HepG2 (cell line): ENCODE measurements around the gene IL32. TPM values are rescaled to one million over a fixed set of nuclear protein-coding genes. Genes with fewer than 3 reads are reported as not detected.

Experiments
- CENPBD1 ChIP-seq: sonication (generic); formaldehyde crosslinking; IDR thresholded peaks from 2 replicates; pipeline ENCODE4 v1.8.0; 2022; ENCODE audit warnings: missing genetic modification reagents, low read depth, mild to moderate bottlenecking, borderline replicate concordance
- CSRNP1 ChIP-seq: sonication (generic); formaldehyde crosslinking; IDR thresholded peaks from 2 replicates; pipeline ENCODE4 v1.8.1; 2023; ENCODE audit warnings: mild to moderate bottlenecking, missing genetic modification reagents
- HNF4G ChIP-seq, 2 experiments: sonication (generic) in 1 of 2; formaldehyde crosslinking in 1 of 2; IDR thresholded peaks; 2 replicates each; pipeline versions ENCODE4 v1.4.0 to v1.6.1; 2011 to 2020; ENCODE audit warnings: borderline replicate concordance in 2 of 2, low read depth in 2 of 2, mild to moderate bottlenecking in 2 of 2, low read length in 1 of 2, missing genetic modification reagents in 1 of 2, moderate library complexity in 1 of 2
- KLF12 ChIP-seq: sonication (generic); formaldehyde crosslinking; IDR thresholded peaks from 2 replicates; pipeline ENCODE4 v1.4.0; 2020; ENCODE audit warnings: missing genetic modification reagents, borderline replicate concordance
- MZF1 ChIP-seq: sonication (generic); formaldehyde crosslinking; IDR thresholded peaks from 2 replicates; pipeline ENCODE4 v1.8.1; 2023; ENCODE audit warnings: mild to moderate bottlenecking, missing genetic modification reagents, borderline replicate concordance
- NR2F6 ChIP-seq, 2 experiments: IDR thresholded peaks; 2 replicates each; pipeline ENCODE4 v1.6.1; 2016; ENCODE audit warnings: antibody characterized with exemption in 1 of 2, mild to moderate bottlenecking in 1 of 2
- POLR2AphosphoS5 ChIP-seq: IDR thresholded peaks from 2 replicates; pipeline ENCODE4 v1.6.1; 2012; ENCODE audit warnings: low read depth, low read length
- REST ChIP-seq, 2 experiments: IDR thresholded peaks; 2 replicates each; pipeline ENCODE4 v1.6.1; 2011 to 2012; ENCODE audit warnings: low read length in 2 of 2, borderline replicate concordance in 1 of 2, low read depth in 1 of 2, mild to moderate bottlenecking in 1 of 2, moderate library complexity in 1 of 2
- SALL1 ChIP-seq: sonication (generic); formaldehyde crosslinking; IDR thresholded peaks from 2 replicates; pipeline ENCODE4 v1.8.0; 2022; ENCODE audit warnings: mild to moderate bottlenecking, missing genetic modification reagents
- SP4 ChIP-seq: sonication (generic); formaldehyde crosslinking; IDR thresholded peaks from 2 replicates; pipeline ENCODE4 v1.8.1; 2023; ENCODE audit warnings: mild to moderate bottlenecking, missing genetic modification reagents
- WIZ ChIP-seq: sonication (generic); formaldehyde crosslinking; IDR thresholded peaks from 2 replicates; pipeline ENCODE4 v1.5.1; 2020; ENCODE audit warnings: mild to moderate bottlenecking, missing genetic modification reagents
- ZNF296 ChIP-seq: sonication (generic); formaldehyde crosslinking; conservative IDR thresholded peaks from 2 replicates; pipeline ENCODE4 v1.5.0; 2020; ENCODE audit warnings: mild to moderate bottlenecking, missing genetic modification reagents
- ZNF552 ChIP-seq: sonication (generic); formaldehyde crosslinking; IDR thresholded peaks from 2 replicates; pipeline ENCODE4 v1.9.0; 2022; ENCODE audit warnings: missing genetic modification reagents, mild to moderate bottlenecking, borderline replicate concordance
- ZNF567 ChIP-seq: sonication (generic); formaldehyde crosslinking; IDR thresholded peaks from 2 replicates; pipeline ENCODE4 v1.8.1; 2023; ENCODE audit warnings: mild to moderate bottlenecking, missing genetic modification reagents, borderline replicate concordance
- ZNF629 ChIP-seq: sonication (generic); formaldehyde crosslinking; conservative IDR thresholded peaks from 2 replicates; pipeline ENCODE4 v1.5.0; 2020; ENCODE audit warnings: missing genetic modification reagents
- ZNF687 ChIP-seq: sonication (generic); formaldehyde crosslinking; IDR thresholded peaks from 2 replicates; pipeline ENCODE4 v1.5.1; 2020; ENCODE audit warnings: mild to moderate bottlenecking, missing genetic modification reagents, moderate library complexity
- ZNF746 ChIP-seq: sonication (generic); formaldehyde crosslinking; IDR thresholded peaks from 2 replicates; pipeline ENCODE4 v1.8.0; 2022; ENCODE audit warnings: mild to moderate bottlenecking, missing genetic modification reagents
- polyA plus RNA-seq, 8 experiments: library from polyadenylated mRNA; depleted of rRNA in 3 of 8; stranded (reverse) in 7 of 8; unstranded in 1 of 8; fragments of >200 nt; fragmentation: Illumina TruSeq in 4 of 8; extraction: Trizol in 4 of 8; gene quantifications; 2 replicates each; pipeline versions ENCODE4 v1.2.1 to v1.2.3, GENCODE V29; 2011 to 2016; ENCODE audit warnings: low read depth in 4 of 8, missing spikeins in 1 of 8, mixed read lengths in 1 of 8; ENCODE audit not compliant: insufficient read depth in 1 of 8
- total RNA-seq, 5 experiments: library from RNA; depleted of rRNA; stranded (reverse); fragments of >200 nt; fragmentation: Illumina TruSeq; extraction: Trizol; gene quantifications; 2 replicates each; pipeline ENCODE4 v1.2.3, GENCODE V29; 2016; ENCODE audit warnings: low read depth in 1 of 5

IL32 gene
- total and polyA plus RNA-seq, 2 of the 13 experiments (the other 11 are each of a cell fraction or from before 2014, with no cell fraction given), result 115 to 165 TPM

GRCh38 chr16:3085868-3086595 is 20.6 kb downstream of the IL32 start (continued):
- TF ChIP-seq ZNF296 (no peak), KLF12 (no peak), ZNF687 (CRISPR knock-in tag) (no peak), WIZ (no peak), ZNF746 (CRISPR knock-in tag) (0 out of 2 replicates have a peak, but pooled peaks have one; percentile 15), MZF1 (CRISPR knock-in tag) (no peak), HNF4G (IDR thresholded peaks at IDR 0.05; ENCODE audit: borderline replicate concordance, low read depth, low read length) (0 out of 2 replicates have a peak, but pooled peaks have one; percentile 76), HNF4G (CRISPR knock-in tag; IDR thresholded peaks at IDR 0.05; ENCODE audit: borderline replicate concordance, low read depth) (no peak), ZNF567 (no peak), ZNF552 (CRISPR knock-in tag) (0 out of 2 replicates have a peak, but pooled peaks have one; percentile 17), CENPBD1 (no peak), POLR2AphosphoS5 (no peak), ZNF629 (peak; percentile 87), SP4 (CRISPR knock-in tag) (no peak), REST (IDR thresholded peaks at IDR 0.05; ENCODE audit: borderline replicate concordance in 1 of 2, low read depth in 1 of 2, low read length in 2 of 2) (0 out of 4 replicates have a peak, but pooled peaks of 1 of the 2 experiments have one; percentile 7), NR2F6 (IDR thresholded peaks at IDR 0.05) (no peak), NR2F6 (CRISPR knock-in tag; IDR thresholded peaks at IDR 0.05) (no peak), SALL1 (CRISPR knock-in tag) (0 out of 2 replicates have a peak, but pooled peaks have one; percentile 43), CSRNP1 (no peak)
